Hepatocyte (in vitro differentiated cells): Measurements from ENCODE around the gene CLEC4C.

Experiments used
- EZH2phosphoT487 ChIP-seq: fragments of 200-600 bp; sonication (generic); IDR thresholded peaks from one replicate; pipeline ENCODE4 v1.6.1; 2018; ENCODE audit warnings: antibody characterized with exemption, mild to moderate bottlenecking, low read depth, moderate library complexity; ENCODE audit not compliant: unreplicated experiment, severe bottlenecking
- TF ChIP-seq, protein P1 (sequence below): fragments of 200-600 bp; sonication (generic); IDR thresholded peaks from 2 replicates; pipeline ENCODE4 v1.5.1; 2016; ENCODE audit warnings: antibody characterized with exemption, mild to moderate bottlenecking; ENCODE audit not compliant: poor library complexity

DNA sequence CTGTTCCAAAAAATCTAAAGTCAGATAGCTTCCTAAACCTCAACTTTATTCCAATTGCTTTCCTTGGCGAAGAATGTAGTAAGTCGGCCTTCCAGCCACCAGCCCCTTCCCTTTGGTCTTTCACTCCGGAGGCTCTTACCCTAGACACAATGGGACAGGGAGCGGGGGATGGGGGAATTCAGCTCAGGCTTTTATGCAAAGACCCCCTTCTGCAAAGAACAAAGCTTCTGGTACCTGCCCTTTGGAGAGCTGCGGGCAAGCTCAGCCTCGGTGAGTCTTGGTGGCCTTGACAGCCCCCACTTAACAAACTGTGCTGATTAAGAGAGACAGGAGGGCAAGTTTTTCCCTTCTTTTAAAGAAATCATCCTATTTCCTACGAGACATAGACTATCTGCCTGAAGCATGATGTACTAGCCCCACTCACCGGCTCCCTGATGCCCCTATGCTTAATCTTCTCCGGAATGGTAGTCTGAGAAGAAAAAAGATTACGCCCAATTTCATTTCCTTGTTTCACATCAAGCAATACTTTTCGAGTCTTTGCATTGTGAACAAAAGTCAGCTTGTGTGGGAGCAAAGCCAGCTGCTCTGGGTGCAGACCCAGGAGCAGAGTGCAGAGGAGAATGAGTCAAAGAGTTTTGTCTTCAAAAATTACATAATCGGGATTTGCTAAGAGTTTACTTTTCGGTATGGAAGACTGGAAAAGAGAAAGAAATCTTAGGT lies 40.6 kb upstream of the CLEC4C start:
- TF ChIP-seq, protein P1, sequence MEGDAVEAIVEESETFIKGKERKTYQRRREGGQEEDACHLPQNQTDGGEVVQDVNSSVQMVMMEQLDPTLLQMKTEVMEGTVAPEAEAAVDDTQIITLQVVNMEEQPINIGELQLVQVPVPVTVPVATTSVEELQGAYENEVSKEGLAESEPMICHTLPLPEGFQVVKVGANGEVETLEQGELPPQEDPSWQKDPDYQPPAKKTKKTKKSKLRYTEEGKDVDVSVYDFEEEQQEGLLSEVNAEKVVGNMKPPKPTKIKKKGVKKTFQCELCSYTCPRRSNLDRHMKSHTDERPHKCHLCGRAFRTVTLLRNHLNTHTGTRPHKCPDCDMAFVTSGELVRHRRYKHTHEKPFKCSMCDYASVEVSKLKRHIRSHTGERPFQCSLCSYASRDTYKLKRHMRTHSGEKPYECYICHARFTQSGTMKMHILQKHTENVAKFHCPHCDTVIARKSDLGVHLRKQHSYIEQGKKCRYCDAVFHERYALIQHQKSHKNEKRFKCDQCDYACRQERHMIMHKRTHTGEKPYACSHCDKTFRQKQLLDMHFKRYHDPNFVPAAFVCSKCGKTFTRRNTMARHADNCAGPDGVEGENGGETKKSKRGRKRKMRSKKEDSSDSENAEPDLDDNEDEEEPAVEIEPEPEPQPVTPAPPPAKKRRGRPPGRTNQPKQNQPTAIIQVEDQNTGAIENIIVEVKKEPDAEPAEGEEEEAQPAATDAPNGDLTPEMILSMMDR, result no peak
- TF ChIP-seq EZH2phosphoT487, result no peak
